Mucosa of rectum (tissue), 2 donors: ENCODE data around the gene FXYD3.

Source experiments
- H3K27ac ChIP-seq, 2 donors: one replicate each; pipeline ENCODE4 v1.7.0; 2013; ENCODE audit warnings: inconsistent platforms in 2 of 2, low read depth in 2 of 2, low read length in 2 of 2
- H3K27me3 ChIP-seq, 2 donors: one replicate each; pipeline ENCODE4 v1.7.0; 2013; ENCODE audit warnings: low read length in 2 of 2; ENCODE audit not compliant: control insufficient read depth in 2 of 2, insufficient read depth in 2 of 2
- H3K36me3 ChIP-seq, 2 donors: one replicate each; pipeline ENCODE4 v1.7.0; 2013; ENCODE audit warnings: low read length in 2 of 2; ENCODE audit not compliant: control insufficient read depth in 2 of 2, insufficient read depth in 2 of 2
- H3K4me1 ChIP-seq, 2 donors: one replicate each; pipeline ENCODE4 v1.7.0; 2013; ENCODE audit warnings: low read length in 2 of 2, mild to moderate bottlenecking in 1 of 2; ENCODE audit not compliant: control insufficient read depth in 2 of 2, insufficient read depth in 2 of 2
- H3K4me3 ChIP-seq, 2 donors: one replicate each; pipeline ENCODE4 v1.7.0; 2013; ENCODE audit warnings: low read length in 2 of 2
- H3K9ac ChIP-seq, 2 donors: one replicate each; pipeline ENCODE4 v1.7.0; 2013; ENCODE audit warnings: low read length in 2 of 2, low read depth in 1 of 2, mild to moderate bottlenecking in 1 of 2
- H3K9me3 ChIP-seq, 2 donors: one replicate each; pipeline ENCODE4 v1.7.0; 2013; ENCODE audit warnings: low read length in 2 of 2; ENCODE audit not compliant: control insufficient read depth in 2 of 2
- donor health status: healthy.
- donor health status: Normal muscosa, but diverticular disease.

The FXYD3 gene

DNA sequence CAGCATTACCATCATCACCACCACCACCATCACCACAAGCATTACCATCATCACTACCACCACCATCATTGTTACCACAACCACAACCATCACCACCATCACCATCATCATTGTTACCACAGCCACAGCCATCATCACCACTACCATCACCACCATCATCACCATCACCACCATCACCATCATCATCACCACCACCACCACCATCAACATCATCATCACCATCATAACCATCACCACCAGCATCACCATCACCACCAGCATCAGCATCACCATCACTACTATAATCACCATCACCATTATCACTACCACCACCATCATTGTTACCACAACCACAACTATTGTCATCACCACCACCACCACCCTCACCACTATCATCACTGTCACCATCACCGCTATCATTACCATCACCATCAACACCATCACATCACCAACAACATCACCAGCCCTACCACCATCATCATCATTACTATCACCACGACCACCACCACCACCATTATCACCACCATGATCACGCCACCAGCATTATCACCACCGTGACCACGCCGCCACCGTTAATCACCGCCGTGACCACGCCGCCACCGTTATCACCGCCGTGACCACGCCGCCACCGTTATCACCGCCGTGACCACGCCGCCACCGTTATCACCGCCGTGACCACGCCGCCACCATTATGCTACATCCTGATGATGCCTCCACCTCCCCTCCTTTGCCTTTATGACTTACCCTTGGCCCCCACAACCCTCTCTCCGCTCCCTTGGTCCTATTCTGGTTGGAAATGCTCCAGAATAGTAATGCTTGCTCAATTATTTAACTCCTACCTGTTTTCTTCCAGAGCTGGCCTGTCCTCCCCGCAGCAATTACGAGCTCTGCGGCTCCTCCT, 10.0 kb upstream of the FXYD3 start:
- Histone ChIP-seq H3K4me1 (peaks cover 4 to 8% of the 10 kb centered on the region in 2 donors), H3K9ac (no peak overlapping the region), H3K27ac (no peak overlapping the region)

DNA sequence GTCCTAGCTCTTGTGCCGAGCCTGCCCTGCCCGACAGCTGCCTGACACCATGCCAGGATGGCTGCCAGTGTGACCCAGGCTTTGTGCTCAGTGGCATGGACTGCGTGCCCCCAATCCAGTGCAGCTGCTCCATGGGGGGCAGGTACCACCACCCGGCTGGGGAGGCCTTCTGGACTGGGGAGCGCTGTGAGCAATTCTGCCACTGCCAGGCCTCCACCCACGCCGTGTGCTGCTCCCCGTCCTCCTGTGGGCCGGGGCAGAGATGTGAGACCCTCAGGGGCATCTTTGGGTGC, 9.4 kb upstream of the FXYD3 start:
- H3K27ac ChIP-seq, result no peak overlapping the region
- no peak overlapping the region for H3K4me3 ChIP-seq
- no peaks in the 10 kb centered on the region for H3K9me3 ChIP-seq
- peaks cover 4 to 8% of the 10 kb centered on the region in 2 donors for H3K4me1 ChIP-seq
- H3K36me3 ChIP-seq, result no peaks in the 10 kb centered on the region
- H3K9ac ChIP-seq, result no peak overlapping the region
- no peaks in the 10 kb centered on the region for H3K27me3 ChIP-seq

More for the DNA sequence above, 10.0 kb upstream of the FXYD3 start:
- Histone ChIP-seq H3K36me3 (no peaks in the 10 kb centered on the region), H3K4me3 (no peak overlapping the region), H3K27me3 (no peaks in the 10 kb centered on the region), H3K9me3 (no peaks in the 10 kb centered on the region)

DNA sequence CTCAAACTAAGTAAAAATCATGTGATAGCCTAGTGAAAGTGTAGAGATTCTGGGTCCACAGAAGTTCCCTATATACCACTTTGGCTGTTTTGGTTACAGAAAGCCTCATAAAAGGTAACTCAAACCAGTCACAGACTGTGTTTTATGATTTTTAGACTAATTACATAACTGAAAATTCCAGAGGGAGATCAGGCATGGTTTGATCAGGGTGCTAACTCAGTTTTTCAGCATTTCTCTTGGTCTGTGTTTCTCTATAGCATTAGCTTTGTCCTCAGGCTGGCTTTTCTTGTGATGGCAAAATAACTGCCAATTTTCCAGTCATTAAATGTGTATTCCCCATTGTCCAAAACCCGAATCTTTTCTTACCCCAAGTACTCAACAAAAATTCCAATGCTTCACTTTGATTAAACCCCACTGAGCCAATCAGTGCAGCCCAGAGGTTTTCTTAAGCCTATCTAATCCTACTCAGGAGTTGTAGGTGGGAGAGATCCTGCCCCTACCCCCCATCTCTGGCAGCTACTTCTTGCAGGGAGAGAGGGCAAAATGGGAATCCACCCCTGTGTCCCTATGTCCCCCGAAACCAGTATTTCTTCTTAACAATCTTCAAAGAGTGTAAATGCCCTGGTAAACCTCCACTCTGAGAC, 8.6 kb upstream of the FXYD3 start:
- Histone ChIP-seq H3K27ac (peak overlapping the region in 1 of 2 donors; percentile 11), H3K36me3 (no peaks in the 10 kb centered on the region), H3K4me3 (no peak overlapping the region), H3K9ac (no peak overlapping the region), H3K9me3 (no peaks in the 10 kb centered on the region), H3K4me1 (peaks cover 4 to 8% of the 10 kb centered on the region in 2 donors), H3K27me3 (no peaks in the 10 kb centered on the region)

DNA sequence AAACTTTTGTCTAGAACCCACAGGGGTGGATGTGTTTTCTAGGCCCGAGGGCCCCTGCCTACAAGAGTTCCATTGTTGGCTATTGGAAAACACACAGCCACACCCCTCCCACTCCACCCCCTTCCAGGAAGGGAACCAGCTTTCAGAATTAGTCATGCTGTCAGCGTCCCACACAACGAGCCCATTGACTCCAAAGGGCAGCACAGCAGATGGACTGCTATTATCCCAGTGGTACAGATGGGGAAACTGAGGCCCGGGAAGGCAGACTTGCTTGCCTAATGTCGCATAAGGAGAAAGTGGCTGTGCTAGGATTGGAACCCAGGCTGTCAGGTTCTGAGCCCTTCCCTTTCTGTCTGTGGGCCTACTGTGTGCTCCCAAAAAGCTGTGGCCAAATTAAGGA, 8.1 kb upstream of the FXYD3 start:
- H3K36me3 ChIP-seq, result no peaks in the 10 kb centered on the region
- no peak overlapping the region for H3K4me3 ChIP-seq
- H3K4me1 ChIP-seq, result peaks cover 4 to 8% of the 10 kb centered on the region in 2 donors
- no peak overlapping the region for H3K27ac ChIP-seq
- no peaks in the 10 kb centered on the region for H3K27me3 ChIP-seq
- no peaks in the 10 kb centered on the region for H3K9me3 ChIP-seq
- H3K9ac ChIP-seq, result no peak overlapping the region

DNA sequence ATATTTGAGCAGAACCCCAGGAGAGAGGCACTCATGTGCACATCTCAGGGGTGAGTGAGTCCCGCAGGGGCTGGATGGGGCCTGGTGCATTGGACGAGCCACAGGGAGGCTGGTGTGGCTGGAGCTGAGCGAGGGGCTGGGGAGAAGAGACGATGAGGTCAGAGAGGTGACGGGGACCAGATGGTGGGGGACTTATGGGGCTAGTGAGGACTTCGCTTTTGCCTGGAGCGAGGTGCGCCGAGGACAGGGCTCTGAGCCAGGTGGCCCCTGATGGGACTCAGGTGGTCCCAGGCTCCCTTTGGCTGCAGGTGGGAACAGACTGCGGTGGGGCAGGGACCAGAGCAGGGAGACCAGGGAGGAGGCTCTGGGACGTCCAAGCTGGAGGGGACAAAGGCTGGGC, 6.9 kb upstream of the FXYD3 start:
- no peaks in the 10 kb centered on the region for H3K36me3 ChIP-seq
- H3K27me3 ChIP-seq, result no peaks in the 10 kb centered on the region
- no peak overlapping the region for H3K9ac ChIP-seq
- H3K4me3 ChIP-seq, result no peak overlapping the region
- H3K27ac ChIP-seq, result no peak overlapping the region
- H3K4me1 ChIP-seq, result peaks cover 4 to 8% of the 10 kb centered on the region in 2 donors
- H3K9me3 ChIP-seq, result no peaks in the 10 kb centered on the region

DNA sequence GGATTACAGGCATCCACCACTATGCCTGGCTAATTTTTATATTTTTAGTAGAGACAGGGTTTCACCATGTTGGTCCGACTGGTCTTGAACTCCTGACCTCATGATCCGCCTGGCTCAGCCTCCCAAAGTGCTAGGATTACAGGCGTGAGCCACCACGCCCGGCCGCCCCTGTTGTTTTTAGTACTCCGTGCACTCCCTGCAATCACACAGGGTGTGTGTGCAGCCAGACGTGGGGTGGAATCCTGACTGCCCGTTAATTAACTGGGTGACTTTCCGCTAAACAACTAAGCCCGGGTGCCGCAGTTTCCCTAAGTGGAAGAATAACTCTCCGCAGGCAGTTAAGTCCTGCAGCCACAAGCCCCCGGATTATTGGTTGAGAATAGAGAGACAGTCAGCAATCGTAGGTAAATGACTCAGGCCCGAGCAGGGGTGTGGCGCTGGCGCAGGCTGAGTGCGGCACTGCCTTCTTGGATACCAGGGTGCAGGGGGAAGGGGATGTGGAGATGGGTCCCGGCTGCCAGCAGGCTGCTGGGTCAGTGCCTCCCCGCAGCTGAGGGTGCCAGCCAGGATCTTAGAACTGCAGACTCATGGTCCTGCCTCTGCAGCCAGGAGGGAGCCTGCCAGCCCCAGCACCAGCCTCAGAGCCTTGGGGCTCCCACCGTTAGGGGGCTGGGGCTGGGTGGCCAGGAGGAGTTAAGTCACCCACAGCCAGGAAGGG, 6.1 kb upstream of the FXYD3 start:
- Histone ChIP-seq H3K27me3 (no peaks in the 10 kb centered on the region), H3K27ac (peak overlapping the region in 1 of 2 donors; percentile 29), H3K4me3 (no peak overlapping the region), H3K4me1 (peaks cover 7 to 10% of the 10 kb centered on the region in 2 donors), H3K9me3 (no peaks in the 10 kb centered on the region), H3K9ac (peak overlapping the region in 1 of 2 donors; percentile 43), H3K36me3 (no peaks in the 10 kb centered on the region)

DNA sequence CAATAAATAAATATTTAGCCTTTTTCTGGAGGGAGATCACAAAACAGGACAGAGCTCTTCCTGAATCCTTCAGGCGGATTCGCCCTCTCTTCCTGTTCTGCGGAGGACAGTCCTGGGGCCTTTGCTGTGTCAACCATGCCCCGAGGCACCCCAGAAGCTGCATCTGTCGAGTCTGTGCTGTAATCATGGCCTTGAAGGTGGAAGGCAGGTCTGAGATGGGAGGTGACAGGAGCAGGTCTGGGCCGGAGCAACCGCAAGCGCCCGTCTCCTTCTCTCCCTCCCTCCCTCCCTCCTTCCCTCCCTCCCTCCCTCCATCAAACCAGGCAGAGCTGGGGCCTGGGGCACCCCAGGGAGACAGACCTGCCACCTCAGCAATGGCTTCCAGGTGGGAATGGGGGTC, 4.6 kb upstream of the FXYD3 start:
- Histone ChIP-seq H3K27me3 (no peaks in the 10 kb centered on the region), H3K4me1 (peaks cover 16% of the 10 kb centered on the region in 2 donors), H3K9me3 (no peaks in the 10 kb centered on the region), H3K27ac (no peak overlapping the region), H3K9ac (no peak overlapping the region), H3K36me3 (no peaks in the 10 kb centered on the region), H3K4me3 (no peak overlapping the region)

DNA sequence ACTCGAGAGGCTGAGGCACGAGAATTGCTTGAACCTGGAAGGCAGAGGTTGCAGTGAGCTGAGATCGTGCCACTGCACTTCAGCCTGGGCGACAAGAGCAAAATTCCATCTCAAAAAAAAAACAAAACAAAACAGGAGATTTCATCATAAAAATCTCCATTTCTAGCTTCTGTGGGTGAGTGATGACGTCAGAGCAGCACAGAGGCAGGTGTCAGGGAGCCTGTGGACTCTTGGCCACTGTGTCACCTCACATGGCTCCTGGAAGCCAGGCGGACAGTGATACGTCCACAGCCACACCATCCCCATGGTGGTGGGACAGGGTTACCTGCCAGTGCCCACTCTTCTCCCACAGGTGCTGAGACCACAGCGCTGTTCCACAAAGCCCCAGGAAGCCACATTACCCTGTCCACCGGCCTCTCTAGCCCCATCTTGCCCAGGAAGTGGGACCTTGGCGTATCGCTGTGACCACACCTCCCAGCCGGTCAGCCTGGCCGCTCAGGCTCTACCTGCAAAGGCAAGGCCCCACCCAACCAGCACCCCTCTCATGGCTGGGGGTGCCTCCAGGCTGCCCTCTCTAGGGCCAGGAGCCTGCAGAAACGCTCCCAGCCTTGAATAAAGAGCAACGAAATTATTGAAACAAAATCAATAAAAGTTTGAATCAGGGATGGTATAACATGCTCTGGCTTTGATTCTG, 2.5 kb upstream of the FXYD3 start:
- Histone ChIP-seq H3K4me1 (peaks cover 11 to 16% of the 10 kb centered on the region in 2 donors), H3K4me3 (no peak overlapping the region), H3K27ac (no peak overlapping the region), H3K36me3 (peaks cover 0 to 4% of the 10 kb centered on the region in 2 donors), H3K9ac (no peak overlapping the region), H3K9me3 (no peaks in the 10 kb centered on the region), H3K27me3 (no peaks in the 10 kb centered on the region)

DNA sequence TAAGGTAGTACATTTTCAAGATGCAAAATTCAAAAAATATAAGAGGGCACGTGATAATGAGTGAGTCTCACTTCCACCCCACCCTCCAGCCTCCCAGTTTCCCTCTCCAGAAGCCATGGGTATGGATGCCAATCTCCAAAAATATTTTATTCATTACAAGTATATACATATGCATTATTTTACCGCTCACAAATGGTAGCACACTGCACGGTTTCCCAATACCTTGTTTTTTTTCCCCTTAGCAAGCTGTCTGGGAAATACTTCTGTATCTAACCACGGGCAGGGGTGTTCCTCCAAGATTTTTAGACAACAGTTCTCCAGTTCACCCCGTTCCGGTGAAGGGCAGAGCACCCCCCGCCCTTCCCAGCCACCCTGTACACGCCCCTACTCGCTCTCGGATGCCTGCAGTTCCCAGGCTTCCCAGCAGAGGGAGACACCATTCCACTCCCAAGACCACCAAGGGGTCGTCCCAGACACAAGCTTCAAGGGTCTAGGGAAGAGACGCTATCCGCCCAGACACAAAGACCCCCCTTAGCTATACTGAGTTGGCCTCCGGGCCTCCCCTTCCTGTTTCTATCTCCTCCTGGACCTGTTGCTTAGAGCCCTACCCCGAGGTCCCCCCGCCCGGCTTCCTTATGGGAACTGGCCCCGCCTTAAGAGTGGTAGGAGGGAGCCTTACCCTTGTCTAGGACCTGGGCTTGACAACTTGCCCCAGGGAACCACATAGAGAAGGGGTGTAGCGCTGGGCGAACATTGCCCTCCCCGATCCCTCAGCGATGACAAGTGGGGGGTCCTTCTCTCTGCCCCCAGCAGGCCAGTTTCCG, 1.1 kb upstream of the FXYD3 start:
- no peaks in the 10 kb centered on the region for H3K9me3 ChIP-seq
- peaks cover 15 to 18% of the 10 kb centered on the region in 2 donors for H3K4me1 ChIP-seq
- peak overlapping the region; percentile 99 to 100 for H3K27ac ChIP-seq
- peak overlapping the region; percentile 83 to 100 for H3K9ac ChIP-seq
- peak overlapping the region; percentile 94 to 97 for H3K4me3 ChIP-seq
- H3K27me3 ChIP-seq, result no peaks in the 10 kb centered on the region
- peaks cover 5 to 13% of the 10 kb centered on the region in 2 donors for H3K36me3 ChIP-seq
